ENCODE data around the gene PRKN. TPM values are rescaled to one million over a fixed set of nuclear protein-coding genes. Genes with fewer than 3 reads are reported as not detected.

PRKN gene
- total RNA-seq, 1 experiment from 2014 or later = 0.34 TPM

- no peak for TF ChIP-seq CTCF (IDR thresholded peaks at IDR 0.05; ENCODE audit: insufficient read depth in 1 of 2, low read depth in 1 of 2, low read length in 1 of 2, severe bottlenecking in 1 of 2, unreplicated experiment in 1 of 2)
- H3K4me3 ChIP-seq (ENCODE audit: low read depth, low read length) = no peak overlapping the region
- ChIA-PET POLR2A (no interaction called here), CTCF (no interaction called here)
- H3K4me3 Mint-ChIP-seq (ENCODE audit: unreplicated experiment) = no peak overlapping the region
- H3K9me3 ChIP-seq = no peaks in the 10 kb centered on the region
- H3K4me1 Mint-ChIP-seq (ENCODE audit: low read depth, unreplicated experiment) = no peaks in the 10 kb centered on the region
- no TSS peak for BruUV-seq (replicated peaks)
- no peaks in the 10 kb centered on the region for H3K27me3 ChIP-seq (replicated peaks; ENCODE audit: control insufficient read depth, insufficient read depth, low read length)
- H3K36me3 ChIP-seq (ENCODE audit: control insufficient read depth, insufficient read depth, low read length) = no peaks in the 10 kb centered on the region
- DNase-seq = no peak
- H3K36me3 Mint-ChIP-seq (ENCODE audit: insufficient read depth, unreplicated experiment) = no peaks in the 10 kb centered on the region
- H3K27ac Mint-ChIP-seq (ENCODE audit: unreplicated experiment) = no peak overlapping the region
- peaks cover 7% of the 10 kb centered on the region for H3K27me3 Mint-ChIP-seq (ENCODE audit: insufficient read depth, unreplicated experiment)
- intact Hi-C loops (cut with micrococcal nuclease; ENCODE audit: unreplicated experiment) = no loop called here
- peaks cover 3% of the 10 kb centered on the region for H3K9me3 Mint-ChIP-seq (ENCODE audit: unreplicated experiment)
- no peaks in the 10 kb centered on the region for H3K4me1 ChIP-seq
Measured at GRCh38 chr6:161544801-161545480, 1182.6 kb downstream of the PRKN start.

- Mint-ChIP-seq H3K9me3 (ENCODE audit: unreplicated experiment) (no peaks in the 10 kb centered on the region), H3K4me3 (ENCODE audit: unreplicated experiment) (no peak overlapping the region), H3K36me3 (ENCODE audit: insufficient read depth, unreplicated experiment) (no peaks in the 10 kb centered on the region), H3K27ac (ENCODE audit: unreplicated experiment) (no peak overlapping the region), H3K27me3 (ENCODE audit: insufficient read depth, unreplicated experiment) (peaks cover 7% of the 10 kb centered on the region), H3K4me1 (ENCODE audit: low read depth, unreplicated experiment) (no peaks in the 10 kb centered on the region)
- DNase-seq = no peak
- POLR2A ChIA-PET = no interaction called here
- H3K4me3 ChIP-seq (ENCODE audit: low read depth, low read length) = no peak overlapping the region
- intact Hi-C loops (cut with micrococcal nuclease; ENCODE audit: unreplicated experiment) = no loop called here
- CTCF ChIA-PET = no interaction called here
- no peak for TF ChIP-seq CTCF (IDR thresholded peaks at IDR 0.05; ENCODE audit: insufficient read depth in 1 of 2, low read depth in 1 of 2, low read length in 1 of 2, severe bottlenecking in 1 of 2, unreplicated experiment in 1 of 2)
- no peaks in the 10 kb centered on the region for H3K4me1 ChIP-seq
- no peaks in the 10 kb centered on the region for H3K9me3 ChIP-seq
- no peaks in the 10 kb centered on the region for H3K27me3 ChIP-seq (replicated peaks; ENCODE audit: control insufficient read depth, insufficient read depth, low read length)
- no peaks in the 10 kb centered on the region for H3K36me3 ChIP-seq (ENCODE audit: control insufficient read depth, insufficient read depth, low read length)
- BruUV-seq (replicated peaks) = no TSS peak
Measured at GRCh38 chr6:161543684-161544309, 1183.8 kb downstream of the PRKN start.

GRCh38 chr6:161542346-161542980, 1185.1 kb downstream of the PRKN start:
- DNase-seq = no peak
- Mint-ChIP-seq H3K27ac (ENCODE audit: unreplicated experiment) (no peak overlapping the region), H3K9me3 (ENCODE audit: unreplicated experiment) (no peaks in the 10 kb centered on the region), H3K4me1 (ENCODE audit: low read depth, unreplicated experiment) (no peaks in the 10 kb centered on the region), H3K4me3 (ENCODE audit: unreplicated experiment) (no peak overlapping the region), H3K27me3 (ENCODE audit: insufficient read depth, unreplicated experiment) (peaks cover 7% of the 10 kb centered on the region), H3K36me3 (ENCODE audit: insufficient read depth, unreplicated experiment) (no peaks in the 10 kb centered on the region)
- CTCF ChIA-PET = no interaction called here
- no TSS peak for BruUV-seq (replicated peaks)
- no peaks in the 10 kb centered on the region for H3K4me1 ChIP-seq
- H3K27me3 ChIP-seq (replicated peaks; ENCODE audit: control insufficient read depth, insufficient read depth, low read length) = no peaks in the 10 kb centered on the region
- POLR2A ChIA-PET = no interaction called here
- no peak for TF ChIP-seq CTCF (IDR thresholded peaks at IDR 0.05; ENCODE audit: insufficient read depth in 1 of 2, low read depth in 1 of 2, low read length in 1 of 2, severe bottlenecking in 1 of 2, unreplicated experiment in 1 of 2)
- no peaks in the 10 kb centered on the region for H3K9me3 ChIP-seq
- intact Hi-C loops (cut with micrococcal nuclease; ENCODE audit: unreplicated experiment) = no loop called here
- H3K4me3 ChIP-seq (ENCODE audit: low read depth, low read length) = no peak overlapping the region
- H3K36me3 ChIP-seq (ENCODE audit: control insufficient read depth, insufficient read depth, low read length) = no peaks in the 10 kb centered on the region
